HG02970 (cell line): ENCODE data around the gene MOV10L1.

Experiments
- ATAC-seq: cut with Tn5 transposase; IDR thresholded peaks from one replicate; pipeline ENCODE4 v1.9.1; 2021; ENCODE audit warnings: mild to moderate bottlenecking, moderate library complexity, moderate number of reproducible peaks; ENCODE audit not compliant: unreplicated experiment, low FRiP score

MOV10L1 gene

GRCh38 chr22:50184004-50184901 lies 94.4 kb downstream of the MOV10L1 start:
- no peak for ATAC-seq

- no peak for ATAC-seq
Observed at GRCh38 chr22:50184902-50185374, 95.1 kb downstream of the MOV10L1 start.

- ATAC-seq, result peak; percentile 33
Observed at GRCh38 chr22:50185375-50186087, 95.7 kb downstream of the MOV10L1 start, which contains the start of gene TRABD. TSS of gene TRABD (plus strand) at chr22:50185913. CDS start at chr22:50193061, 7,148 bp downstream.

- ATAC-seq, result no peak
Observed at GRCh38 chr22:50186181-50186714, 96.4 kb downstream of the MOV10L1 start.

DNA sequence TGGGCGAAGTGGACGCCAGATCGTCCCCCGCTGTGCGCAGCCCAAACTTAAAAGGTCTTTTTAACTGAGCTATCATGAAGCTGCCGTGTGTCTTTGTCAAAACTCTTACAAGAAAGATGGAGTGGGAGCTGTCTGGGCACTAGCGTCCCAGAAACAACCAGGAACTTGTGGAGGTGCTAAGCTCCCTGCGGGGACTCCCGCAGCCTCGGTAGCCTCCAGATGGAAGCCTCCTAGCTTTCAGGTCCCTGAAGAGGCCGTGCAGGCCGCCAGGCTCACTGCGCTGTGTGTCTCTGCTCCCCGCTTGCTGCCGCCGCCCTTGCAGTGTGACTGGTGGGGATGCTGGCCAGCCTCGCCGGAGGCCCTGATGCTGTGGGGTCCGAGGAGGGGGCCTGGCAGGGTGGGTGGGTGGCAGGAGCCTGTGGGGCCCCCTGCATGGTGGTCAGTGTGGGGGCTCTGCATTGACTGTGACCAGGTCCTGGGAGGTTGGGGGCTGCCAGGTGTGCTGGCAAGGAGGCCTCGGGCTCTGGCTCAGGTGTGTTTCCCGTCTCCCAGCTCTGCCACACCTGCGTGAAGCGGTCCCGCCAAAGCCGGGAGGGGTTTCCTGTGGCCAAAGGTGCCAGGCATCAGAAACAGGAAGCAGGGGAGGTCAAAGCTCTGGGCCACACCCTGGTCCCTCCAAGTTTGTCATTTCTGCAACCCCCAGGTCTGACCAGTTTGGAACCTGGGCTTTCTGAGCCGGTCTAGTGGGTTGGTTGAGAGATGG lies 97.1 kb downstream of the MOV10L1 start:
- ATAC-seq, result no peak

- ATAC-seq, result no peak
Observed at GRCh38 chr22:50188356-50188755, 98.5 kb downstream of the MOV10L1 start.

DNA sequence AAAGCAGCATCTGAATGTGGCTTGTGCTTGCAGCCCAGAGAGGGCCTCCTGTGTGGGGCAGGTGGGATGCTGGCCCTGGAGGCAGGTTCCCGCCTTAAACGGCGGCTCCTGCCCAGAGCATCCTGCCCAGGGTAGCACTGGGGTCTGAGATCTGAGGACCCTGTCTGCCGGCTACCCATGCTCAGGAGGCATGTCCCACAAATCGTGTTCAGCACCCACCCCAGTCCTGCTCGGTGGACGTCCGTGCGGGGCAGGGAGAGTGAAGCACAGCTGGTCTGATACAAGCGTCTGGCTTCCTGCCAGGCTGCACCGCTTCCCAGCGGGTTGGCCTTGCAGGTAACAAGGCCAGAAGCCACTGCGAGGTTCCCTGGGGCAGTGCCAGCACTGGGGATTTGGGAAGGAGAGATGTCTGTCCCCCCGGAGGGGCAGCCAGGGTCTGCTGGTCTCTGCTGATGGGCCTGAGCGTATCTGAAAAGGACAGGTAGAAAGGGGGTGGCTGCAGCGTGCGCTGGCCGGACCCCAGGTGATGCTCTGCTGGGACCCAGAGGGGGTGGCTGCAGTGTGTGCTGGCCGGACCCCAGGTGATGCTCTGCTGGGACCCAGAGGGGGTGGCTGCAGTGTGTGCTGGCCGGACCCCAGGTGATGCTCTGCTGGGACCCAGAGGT lies 99.5 kb downstream of the MOV10L1 start:
- no peak for ATAC-seq

GRCh38 chr22:50189849-50190181 lies 100.0 kb downstream of the MOV10L1 start:
- no peak for ATAC-seq

DNA sequence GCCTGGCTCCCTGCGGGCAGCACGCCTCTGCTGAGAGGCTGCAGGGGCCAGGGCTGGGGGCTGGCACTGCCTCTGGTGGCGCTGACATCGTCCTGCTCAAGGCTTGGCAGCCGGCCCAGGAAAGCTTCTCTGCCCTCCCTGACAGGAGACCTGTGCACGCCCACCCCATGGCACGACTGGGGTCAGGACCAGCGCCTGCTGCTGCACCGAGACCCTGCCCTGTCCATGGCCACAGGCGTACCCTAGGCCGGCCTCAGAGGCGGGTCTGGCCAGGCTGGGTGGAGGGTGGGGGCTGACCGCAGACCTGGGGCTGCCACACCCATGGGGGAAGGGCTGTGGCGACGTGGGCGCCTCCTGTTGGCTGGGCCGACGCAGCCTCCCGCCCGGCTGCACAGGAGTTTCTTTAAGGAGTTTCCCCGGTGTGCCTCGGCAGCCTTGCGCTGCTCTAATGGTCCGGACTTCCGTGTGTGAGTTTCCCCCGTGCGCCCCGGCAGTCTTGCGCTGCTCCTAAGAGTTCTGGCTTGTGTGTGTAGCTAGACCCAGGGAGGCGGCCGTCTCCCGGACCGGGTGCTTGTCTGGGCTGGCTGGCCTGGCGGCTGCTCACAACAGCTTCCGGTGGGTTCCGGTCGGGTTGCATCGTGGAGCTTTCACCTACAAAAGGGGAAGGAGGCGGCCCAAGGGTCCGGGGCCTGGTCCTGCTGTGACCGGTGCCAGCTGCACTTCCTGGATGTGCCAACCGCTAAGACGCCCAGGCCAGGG lies 100.6 kb downstream of the MOV10L1 start:
- ATAC-seq, result no peak

DNA sequence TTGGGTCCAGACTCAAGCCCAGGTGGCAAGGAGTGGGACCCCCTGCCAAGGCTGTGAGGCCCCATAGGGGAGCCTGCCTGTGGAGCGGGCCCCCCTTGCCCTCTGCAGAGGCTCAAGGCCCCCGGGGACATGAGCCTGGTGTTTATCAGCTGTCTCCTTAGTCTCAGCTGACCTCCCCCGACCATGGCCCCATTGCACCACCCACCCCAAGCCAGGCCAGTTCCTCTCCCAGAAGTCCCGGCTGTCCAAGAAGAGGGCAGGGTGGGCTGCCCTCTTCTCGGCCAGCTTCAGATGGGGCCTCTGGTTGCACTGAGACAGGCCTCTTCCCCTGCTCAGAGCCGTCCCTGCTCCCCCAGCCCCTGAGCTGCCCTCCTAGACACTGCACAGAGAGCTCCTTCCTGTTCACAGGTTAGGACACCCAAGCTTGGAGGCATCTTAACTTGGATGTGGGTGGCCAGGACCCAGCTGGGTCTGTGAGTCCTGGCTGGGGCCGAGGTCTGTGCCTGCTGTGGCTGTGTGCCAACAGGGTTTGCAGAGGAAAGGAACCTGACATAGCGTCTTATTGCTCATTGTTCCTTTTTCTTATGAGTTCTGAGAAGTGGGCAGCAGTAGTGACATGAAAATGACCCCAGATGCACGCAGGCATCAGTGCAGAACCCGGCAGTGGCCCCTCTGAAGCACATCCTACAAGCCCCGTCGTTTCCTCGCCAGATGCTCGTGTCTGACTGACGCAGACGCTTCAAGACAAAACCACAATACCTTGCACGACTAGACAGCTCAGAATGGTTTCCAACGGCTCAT lies 101.3 kb downstream of the MOV10L1 start:
- no peak for ATAC-seq

- no peak for ATAC-seq
Observed at GRCh38 chr22:50192436-50193204, 102.8 kb downstream of the MOV10L1 start.

- ATAC-seq, result no peak
Observed at GRCh38 chr22:50193621-50194020, 103.8 kb downstream of the MOV10L1 start.

DNA sequence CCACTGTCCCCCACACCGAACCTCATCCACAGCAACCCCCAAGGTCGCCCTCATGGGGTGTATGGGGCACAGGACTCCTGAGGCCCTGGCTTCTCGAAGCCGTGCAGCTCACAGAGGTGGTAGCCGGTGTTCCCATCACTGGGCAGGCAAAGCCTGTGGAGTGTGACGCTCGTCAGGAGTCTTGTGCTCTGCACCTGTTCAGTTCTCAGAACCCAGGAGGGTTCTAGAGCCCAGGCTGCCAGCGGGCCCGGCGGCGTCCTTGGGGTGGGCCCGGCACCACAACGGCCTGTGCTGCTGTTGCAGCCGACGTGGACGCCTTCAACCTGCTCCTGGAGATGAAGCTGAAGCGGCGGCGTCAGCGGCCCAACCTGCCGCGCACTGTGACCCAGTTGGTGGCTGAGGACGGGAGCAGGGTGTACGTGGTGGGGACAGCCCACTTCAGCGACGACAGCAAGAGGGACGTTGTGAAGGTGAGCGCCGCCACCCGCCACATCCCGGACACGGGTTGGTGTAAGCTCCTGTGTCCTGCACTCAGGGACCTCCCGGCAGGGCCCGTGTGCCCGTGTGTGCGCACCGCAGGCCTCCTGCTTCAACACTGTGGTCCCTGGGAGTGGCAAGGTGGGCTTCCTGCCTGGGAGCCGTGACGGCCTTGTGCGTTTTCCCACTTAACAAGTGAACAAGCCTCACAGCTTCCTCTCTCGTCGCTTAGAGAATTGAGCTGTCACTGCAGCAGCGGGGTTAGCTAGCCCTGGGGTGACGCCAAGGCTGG lies 104.4 kb downstream of the MOV10L1 start:
- ATAC-seq, result no peak

GRCh38 chr22:50196256-50196655 lies 106.5 kb downstream of the MOV10L1 start:
- ATAC-seq, result no peak

- no peak for ATAC-seq
Observed at GRCh38 chr22:50197000-50197800, 107.4 kb downstream of the MOV10L1 start.
